Ecto neural progenitor cell (in vitro differentiated cells): ENCODE data around the gene PKN1.
"Not testable (repeated sequence)": the region's sequence is repeated elsewhere in the genome, so short reads cannot be mapped to it uniquely, and the experiment has no call there.

Experiments
- DNase-seq: peaks from one replicate; pipeline ENCODE4 v3.0.0-alpha.2; 2018; ENCODE audit warnings: low spot score

Gene PKN1

GRCh38 chr19:14487370-14488125 is 54.4 kb downstream of the PKN1 start:
- DNase-seq, result no peak

DNA sequence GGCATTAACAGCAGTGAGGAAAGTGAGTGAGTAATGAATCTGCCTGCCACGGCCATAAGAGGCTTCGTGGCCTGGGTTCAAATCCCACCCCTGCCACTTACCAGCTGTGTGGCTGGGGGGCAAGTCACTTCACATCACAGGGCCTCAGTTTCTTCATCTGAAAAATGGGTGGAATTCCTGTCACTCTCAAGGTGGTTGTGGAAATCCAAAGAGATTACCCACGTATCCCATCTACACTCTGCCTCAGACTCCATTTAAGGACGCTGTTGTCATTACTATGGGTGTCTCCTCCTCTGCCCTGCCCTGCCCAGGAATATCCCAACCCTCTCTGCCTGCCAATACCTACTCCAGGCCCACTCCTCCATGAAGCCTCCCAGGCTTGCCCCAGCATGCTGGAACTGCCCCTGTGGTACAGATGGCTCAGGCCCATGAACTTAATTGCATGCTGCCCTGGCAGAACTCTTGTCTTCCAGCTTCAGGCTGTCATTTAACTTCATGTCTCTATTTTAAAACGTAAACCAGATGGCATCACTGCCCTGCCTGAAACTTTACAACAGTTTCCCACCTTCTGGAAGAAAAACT is 59.7 kb downstream of the PKN1 start:
- no peak for DNase-seq

DNA sequence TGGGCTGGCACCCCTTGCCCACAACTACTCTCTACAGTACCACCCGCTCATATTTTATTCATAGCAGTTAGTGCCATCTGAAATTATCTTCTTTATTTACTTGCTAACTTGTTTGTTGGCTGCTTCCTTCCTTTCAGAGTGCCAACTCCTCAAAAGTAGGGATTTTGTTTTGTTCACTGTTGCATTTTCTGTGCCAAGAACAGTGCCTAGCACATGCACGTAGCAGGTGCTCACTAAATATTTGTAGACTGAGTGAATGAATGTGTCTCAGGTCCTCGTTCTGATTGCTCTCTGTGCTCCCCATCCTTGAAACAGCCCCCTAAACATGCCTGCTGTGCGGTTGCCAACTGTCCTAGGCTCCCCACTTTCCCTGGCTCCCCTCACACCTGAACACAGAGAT is 61.3 kb downstream of the PKN1 start:
- no peak for DNase-seq

- no peak for DNase-seq
Observed at GRCh38 chr19:14494910-14495671, 62.0 kb downstream of the PKN1 start.

- no peak for DNase-seq
Observed at GRCh38 chr19:14495672-14496028, 62.5 kb downstream of the PKN1 start.

DNA sequence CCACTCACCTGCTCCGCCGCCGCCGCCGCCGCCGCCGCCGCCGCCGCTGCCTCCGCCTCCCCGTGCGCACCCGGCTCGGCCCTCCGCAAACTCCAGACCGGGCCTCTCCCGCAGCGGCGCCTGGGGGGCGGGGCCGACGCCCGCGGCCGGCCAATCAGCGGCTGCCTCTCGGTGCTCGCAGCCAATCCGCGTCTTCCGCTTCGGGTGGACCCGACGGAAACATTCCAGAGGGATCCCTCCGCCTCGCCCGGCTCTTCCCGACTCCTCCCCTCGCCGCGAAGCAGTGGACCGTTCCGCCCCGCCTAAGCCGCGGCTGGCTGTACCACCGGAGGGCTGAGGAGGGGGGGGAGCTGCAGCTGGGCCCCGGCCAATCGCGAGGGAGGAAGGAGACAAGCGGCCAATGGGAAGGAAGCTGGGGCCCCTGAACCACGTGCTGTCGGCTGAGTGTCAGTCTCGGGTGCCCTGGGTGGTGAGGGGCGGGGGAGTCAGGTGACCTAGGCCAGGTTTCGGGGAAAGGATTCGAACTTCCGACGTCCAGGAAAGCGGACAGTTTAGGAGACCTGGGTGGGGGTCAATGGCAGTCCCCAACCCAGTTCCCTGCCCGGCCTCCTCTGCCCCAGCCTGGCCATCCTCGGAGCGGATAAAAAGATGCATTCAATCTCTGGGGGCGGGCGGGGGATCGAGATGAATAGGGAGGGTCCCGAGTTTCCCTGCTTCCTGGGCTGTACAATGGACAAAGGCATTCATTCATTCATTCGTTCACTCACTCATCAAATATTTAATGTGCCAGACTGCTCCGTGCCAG is 63.1 kb downstream of the PKN1 start, which contains the start of gene GIPC1:
TSS of gene GIPC1 (minus strand) at position 99 of the 805 bp plus-strand sequence. CDS start 13,151 bp downstream, outside the sequence.
- DNase-seq, result peak; percentile 99

DNA sequence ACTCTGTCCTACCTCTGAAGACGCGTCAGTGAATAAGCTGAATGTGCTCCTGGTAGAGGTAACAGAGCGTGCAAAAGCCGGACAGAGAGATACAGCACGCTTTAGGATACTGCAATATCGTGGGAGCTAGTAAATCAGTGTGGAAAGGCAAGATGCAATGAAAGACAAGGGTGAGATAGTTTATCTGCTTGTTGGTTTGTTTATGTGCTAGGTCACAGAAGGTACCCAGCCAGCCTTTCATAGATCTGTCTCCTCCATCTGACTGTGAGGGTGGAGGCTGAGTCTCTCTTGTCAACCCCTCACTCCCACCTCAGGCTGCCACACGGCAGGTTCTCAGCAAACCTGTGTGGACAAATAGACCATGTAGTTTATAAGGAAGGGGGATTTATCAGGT is 63.7 kb downstream of the PKN1 start:
- DNase-seq, result no peak

- DNase-seq, result no peak
Observed at GRCh38 chr19:14497228-14497921, 64.3 kb downstream of the PKN1 start.

DNA sequence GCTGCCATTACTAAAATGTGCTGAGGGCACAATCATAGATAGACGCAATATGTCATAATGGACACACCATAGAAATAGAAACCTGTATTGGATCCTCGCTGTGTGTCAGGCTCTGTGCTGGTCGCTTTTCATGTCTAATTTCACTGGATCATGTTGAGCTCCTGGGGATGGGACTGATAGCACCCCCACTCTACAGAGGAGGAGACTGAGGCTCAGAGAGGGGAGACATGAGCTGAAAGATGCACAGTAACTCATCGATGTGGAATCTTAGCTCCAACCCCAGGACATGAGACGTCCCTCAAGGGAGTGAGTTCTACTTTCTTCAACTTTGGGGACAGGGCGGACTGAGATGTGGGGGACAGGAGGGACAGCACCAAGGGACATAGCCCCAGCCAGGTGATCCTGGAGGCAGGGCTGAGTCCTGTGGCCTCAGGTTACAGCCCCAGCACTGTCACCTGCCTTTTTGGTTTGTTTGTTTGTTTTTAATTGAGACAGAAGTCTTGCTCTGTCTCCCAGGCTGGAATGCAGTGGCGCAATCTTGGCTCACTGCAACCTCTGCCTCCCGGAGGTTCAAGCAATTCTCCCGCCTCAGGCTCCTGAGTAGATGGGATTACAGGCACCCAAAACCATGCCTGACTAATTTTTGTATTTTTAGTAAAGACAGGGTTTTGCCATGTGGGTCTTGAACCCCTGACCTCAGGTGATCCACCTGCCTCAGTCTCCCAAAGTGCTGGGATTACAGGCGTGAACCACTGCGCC is 69.4 kb downstream of the PKN1 start:
- DNase-seq, result no peak

DNA sequence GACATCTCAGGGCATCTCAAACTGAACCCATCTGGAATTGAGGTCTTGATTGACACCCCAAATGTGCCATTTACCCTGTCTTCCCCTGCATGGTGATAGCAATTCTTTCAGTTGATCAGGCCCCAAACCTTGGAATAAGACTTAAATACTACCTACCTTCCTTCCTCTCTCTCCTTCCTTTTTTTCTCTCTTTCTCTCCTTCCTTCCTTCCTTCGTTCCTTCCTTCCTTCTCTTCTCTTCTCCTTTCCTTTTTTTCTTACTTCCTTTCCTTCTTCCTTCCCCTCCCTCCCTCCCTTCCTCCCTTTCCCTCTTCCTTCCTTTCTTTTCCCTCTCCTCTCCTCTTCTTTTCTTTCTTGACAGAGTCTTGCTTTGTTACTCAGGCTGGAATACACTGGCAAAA is 70.2 kb downstream of the PKN1 start:
- no peak for DNase-seq

GRCh38 chr19:14504575-14504974 is 71.5 kb downstream of the PKN1 start:
- DNase-seq, result not testable (repeated sequence)

DNA sequence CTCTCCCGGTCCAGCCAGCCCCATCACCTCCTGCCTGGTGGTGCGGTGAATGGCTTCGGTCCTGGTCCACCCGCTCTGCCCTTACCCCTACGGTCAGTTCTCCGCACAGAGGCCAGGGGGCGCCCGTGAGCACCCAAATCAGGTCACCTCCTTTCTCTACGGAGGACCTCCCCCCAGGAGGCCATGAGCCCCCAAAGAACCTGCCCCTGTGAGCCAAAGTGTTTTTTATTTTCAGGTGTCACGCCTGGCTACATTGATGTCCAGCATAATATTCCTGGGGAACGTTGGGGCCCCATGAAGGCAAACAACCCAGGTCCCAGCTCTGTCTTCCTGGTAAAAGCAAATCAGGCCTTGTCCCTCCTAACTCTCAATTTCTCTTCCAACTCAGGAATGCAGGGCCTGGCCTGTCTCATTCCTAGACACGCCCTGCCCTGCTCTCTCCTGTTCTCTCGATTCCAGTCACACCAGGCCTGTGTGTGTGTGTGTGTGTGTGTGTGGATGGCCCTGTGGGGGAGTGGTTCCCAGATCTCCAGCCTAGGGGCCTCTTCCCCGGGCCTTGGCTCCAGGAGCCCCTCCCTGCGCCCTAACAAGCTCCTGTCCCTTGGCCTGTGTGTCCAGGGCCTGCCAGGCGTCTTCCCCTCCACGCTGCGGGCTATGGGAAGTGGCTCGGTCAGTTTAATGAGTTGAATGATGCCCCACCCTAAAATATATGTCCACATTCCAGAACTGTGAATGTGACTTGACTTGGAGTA is 72.6 kb downstream of the PKN1 start:
- DNase-seq, result peak; percentile 84

- no peak for DNase-seq
Observed at GRCh38 chr19:14507704-14508542, 74.8 kb downstream of the PKN1 start.

GRCh38 chr19:14510311-14511228 is 77.5 kb downstream of the PKN1 start:
- DNase-seq, result no peak

DNA sequence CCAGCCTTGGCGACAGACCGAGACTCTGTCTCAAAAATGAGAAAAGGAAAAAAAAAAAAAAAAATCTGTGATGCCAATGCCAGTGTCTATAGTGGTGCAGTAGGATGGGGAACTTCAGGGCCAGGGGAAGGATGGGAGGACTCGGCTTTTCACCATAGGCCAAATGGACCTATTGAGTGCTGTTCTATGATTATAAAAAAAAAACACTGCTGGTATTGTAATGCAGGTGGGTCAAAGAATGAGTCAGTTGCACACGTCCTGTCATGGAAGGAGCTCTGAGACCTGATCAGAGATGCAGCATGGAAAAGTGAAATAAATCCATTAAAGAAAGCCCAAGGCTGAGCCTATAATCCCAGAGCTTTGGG is 78.1 kb downstream of the PKN1 start:
- no peak for DNase-seq

GRCh38 chr19:14512406-14512961 is 79.4 kb downstream of the PKN1 start:
- DNase-seq, result no peak

- no peak for DNase-seq
Observed at GRCh38 chr19:14514215-14514863, 81.2 kb downstream of the PKN1 start.
